HG03442 (cell line): ENCODE measurements around the gene TAF1B.
A peak's percentile ranks its signal among the peaks of the same experiment; 100 is the strongest.

Experiments used
- ATAC-seq: cut with Tn5 transposase; IDR thresholded peaks from one replicate; pipeline ENCODE4 v1.9.1; 2021; ENCODE audit warnings: mild to moderate bottlenecking, moderate library complexity; ENCODE audit not compliant: unreplicated experiment

The TAF1B gene

DNA sequence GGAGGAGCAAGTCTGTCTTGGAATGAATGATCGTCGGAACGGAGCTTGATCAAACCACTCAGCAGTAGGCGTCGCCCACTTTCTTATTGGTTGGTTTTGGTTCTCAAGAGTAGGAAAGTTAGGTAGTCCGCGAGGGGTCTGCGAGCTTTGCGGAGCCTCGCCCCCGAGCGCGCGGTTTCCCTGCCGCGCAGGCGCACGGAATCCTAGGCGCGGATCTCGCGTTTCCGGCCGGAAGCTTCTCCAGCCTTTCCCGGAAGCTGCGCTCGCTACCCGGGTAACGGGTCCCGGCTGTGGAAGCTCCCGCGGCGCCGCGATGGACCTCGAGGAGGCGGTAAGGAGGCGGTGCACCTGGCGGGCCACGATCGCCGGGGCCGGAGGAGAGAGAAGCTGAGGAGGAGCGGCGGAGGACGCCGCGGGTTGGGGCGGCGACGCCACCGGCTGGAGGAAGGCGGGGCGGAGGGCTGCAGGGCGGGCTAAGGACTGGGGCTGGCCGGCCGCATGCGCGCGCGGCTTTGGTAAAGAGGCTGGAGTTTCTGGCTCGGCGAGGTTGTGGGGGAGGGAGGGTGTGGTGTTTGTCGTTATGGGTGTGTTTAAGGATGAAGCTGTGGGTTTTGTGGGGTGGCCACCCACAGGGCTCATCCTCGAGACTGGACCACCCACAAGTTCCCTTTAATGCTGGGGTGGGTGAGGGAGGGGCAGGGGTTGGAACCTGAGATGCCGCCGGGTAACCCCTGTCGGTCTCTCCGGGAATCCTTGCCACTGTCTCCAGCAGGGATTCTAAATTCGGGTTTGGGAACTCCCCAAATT, at the start of gene TAF1B:
TSS of gene TAF1B (plus strand) at position 246 of the 807 bp plus-strand sequence. CDS start at position 314, 68 bp downstream.
- ATAC-seq: peak; percentile 80

- no peak for ATAC-seq
Measured at GRCh38 chr2:9793918-9794717, 49.2 kb upstream of the TAF1B start.

GRCh38 chr2:9795071-9795470, 48.2 kb upstream of the TAF1B start:
- ATAC-seq: no peak

- no peak for ATAC-seq
Measured at GRCh38 chr2:9796056-9797010, 46.9 kb upstream of the TAF1B start.

- no peak for ATAC-seq
Measured at GRCh38 chr2:9797086-9797485, 46.2 kb upstream of the TAF1B start.

GRCh38 chr2:9797681-9798556, 45.4 kb upstream of the TAF1B start:
- ATAC-seq: no peak

GRCh38 chr2:9799011-9799596, 44.2 kb upstream of the TAF1B start:
- no peak for ATAC-seq

- peak; percentile 80 for ATAC-seq
Measured at GRCh38 chr2:9799729-9800632, 43.3 kb upstream of the TAF1B start.

GRCh38 chr2:9800639-9800974, 42.7 kb upstream of the TAF1B start:
- no peak for ATAC-seq

GRCh38 chr2:9800975-9801726, 42.1 kb upstream of the TAF1B start:
- ATAC-seq: no peak

DNA sequence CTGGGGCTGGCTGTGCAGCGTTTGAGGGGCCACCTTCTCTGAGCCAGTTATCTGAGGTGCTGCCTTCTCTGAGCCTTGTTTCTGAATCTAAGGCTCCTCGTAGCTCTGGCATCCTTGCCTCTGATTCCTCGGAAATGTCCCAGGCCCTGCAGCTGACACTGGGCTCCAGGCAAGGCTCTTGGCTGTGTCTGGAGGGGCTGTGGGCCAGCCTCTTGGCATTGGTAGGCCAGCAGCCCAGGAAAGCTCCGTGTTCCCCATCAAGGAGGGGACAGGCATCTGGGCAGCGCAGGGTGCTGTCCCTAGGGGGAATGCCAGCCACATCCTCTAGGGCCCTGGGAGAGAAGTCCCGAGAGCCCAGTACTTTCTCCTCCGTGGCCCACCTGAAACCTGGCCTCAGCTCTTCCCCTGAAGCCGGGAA, 40.7 kb upstream of the TAF1B start:
- no peak for ATAC-seq

- no peak for ATAC-seq
Measured at GRCh38 chr2:9803023-9803805, 40.1 kb upstream of the TAF1B start.

DNA sequence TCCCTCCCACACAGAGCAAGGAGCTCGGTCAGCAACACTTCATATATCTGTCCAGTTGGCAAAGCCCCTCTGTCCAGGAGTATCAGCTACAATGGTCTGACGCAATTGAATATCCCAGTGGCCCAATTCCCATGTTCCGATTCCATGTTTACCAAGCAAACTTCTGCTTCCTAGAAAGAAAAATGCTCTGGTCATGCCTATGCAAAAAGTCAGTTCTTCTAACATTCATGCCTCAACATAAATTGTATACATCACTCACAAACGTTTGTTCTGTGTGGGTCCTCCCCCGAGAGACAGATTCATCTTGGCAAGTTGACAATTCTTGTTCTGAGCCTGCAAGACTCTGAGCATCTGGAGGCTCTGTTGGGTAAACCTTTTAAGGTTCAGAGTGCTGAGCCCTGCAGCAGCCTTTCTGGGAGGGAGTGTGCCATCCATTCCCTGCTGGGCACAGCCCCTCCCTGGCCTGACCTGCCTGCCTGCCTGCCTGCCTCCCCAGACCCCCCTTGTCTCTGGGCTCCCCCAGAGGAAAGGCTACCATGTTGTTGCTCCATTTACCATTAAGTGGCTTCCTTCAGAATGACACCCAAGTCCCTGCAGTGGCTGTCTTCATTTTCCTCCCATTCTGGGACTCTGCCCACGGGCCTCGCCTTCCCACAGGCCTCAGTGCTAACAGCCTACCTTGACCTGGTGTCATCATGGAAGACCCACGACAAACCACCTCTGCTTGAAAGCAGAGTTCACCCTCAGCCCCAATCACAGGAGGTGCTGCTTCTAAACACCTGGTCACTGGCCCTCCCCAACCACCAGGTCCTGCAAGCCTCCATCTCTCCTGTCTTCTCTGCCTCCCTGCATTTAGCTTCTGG, 37.6 kb upstream of the TAF1B start:
- ATAC-seq: no peak

DNA sequence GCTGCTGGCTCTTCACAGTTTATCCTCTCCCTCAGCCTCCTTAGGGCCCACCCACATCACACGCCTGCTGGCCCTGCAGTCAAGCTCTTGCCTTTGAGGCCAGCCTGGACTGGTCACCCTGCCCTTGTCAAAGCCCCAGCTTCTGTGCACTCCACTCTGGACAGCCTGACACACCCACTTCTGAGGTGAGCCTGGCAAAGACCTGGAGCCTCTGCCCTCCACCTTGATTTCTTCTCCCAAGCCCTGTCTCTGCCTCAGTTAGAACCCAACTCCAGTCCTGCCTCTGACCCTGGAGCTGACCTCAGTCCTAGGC, 37.0 kb upstream of the TAF1B start:
- no peak for ATAC-seq

GRCh38 chr2:9806656-9807055, 36.6 kb upstream of the TAF1B start:
- no peak for ATAC-seq

- no peak for ATAC-seq
Measured at GRCh38 chr2:9807056-9807455, 36.2 kb upstream of the TAF1B start.
